Epithelial cell of esophagus (primary cell): ENCODE results near the gene ITGA4.
"Not testable (repeated sequence)": the region's sequence is repeated elsewhere in the genome, so short reads cannot be mapped to it uniquely, and the experiment has no call there.

Source experiments
- DNase-seq: peaks from one replicate; pipeline ENCODE4 v3.0.0; 2010; ENCODE audit warnings: low read depth
- H3K4me3 ChIP-seq: 2 replicates; pipeline ENCODE4 v1.5.1; 2011; ENCODE audit warnings: mild to moderate bottlenecking, low read length, control low read depth
- CTCF ChIP-seq: IDR thresholded peaks from 2 replicates; pipeline ENCODE4 v1.5.1; 2011; ENCODE audit warnings: low read depth, mild to moderate bottlenecking, low read length, control low read depth, inconsistent platforms; ENCODE audit not compliant: insufficient read depth; ENCODE audit errors: missing control alignments

Gene ITGA4

GRCh38 chr2:181441670-181442069 is 15.5 kb upstream of the ITGA4 start:
- DNase-seq: no peak
- TF ChIP-seq CTCF: no peak
- H3K4me3 ChIP-seq: no peak overlapping the region

DNA sequence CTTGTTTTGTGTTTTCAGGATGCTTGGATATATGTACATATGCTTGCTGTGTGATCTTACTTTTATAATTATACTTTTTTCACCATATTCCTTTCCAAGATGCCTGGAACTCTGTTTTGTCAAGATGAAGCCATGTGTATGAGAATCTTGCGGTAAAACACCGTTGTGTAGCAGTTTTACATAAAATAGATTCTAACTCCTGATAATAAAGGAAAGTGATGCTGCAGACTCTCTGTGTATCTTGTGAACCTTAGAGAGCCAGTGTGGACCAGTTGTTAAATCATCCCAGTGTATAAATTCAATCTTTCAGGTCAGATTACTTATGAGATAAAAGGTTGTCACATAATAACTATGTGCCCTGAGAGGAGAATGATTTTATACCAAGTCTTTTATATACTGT is 12.5 kb upstream of the ITGA4 start:
- H3K4me3 ChIP-seq: no peak overlapping the region
- no peak for DNase-seq
- TF ChIP-seq CTCF: no peak

- no peak for DNase-seq
- no peak for TF ChIP-seq CTCF
- H3K4me3 ChIP-seq: no peak overlapping the region
Measured at GRCh38 chr2:181446985-181447384, 10.2 kb upstream of the ITGA4 start.

DNA sequence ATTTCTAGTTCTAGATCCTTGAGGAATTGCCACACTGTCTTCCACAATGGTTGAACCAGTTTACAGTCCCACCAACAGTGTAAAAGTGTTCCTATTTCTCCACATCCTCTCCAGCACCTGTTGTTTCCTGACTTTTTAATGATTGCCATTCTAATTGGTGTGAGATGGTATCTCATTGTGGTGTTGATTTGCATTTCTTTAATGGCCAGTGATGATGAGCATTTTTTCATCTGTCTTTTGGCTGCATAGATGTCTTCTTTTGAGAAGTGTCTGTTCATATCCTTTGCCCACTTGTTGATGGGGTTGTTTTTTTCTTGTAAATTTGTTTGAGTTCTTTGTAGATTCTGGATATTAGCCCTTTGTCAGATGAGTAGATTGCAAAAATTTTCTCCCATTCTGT is 7.9 kb upstream of the ITGA4 start:
- H3K4me3 ChIP-seq, DNase-seq: not testable (repeated sequence)

DNA sequence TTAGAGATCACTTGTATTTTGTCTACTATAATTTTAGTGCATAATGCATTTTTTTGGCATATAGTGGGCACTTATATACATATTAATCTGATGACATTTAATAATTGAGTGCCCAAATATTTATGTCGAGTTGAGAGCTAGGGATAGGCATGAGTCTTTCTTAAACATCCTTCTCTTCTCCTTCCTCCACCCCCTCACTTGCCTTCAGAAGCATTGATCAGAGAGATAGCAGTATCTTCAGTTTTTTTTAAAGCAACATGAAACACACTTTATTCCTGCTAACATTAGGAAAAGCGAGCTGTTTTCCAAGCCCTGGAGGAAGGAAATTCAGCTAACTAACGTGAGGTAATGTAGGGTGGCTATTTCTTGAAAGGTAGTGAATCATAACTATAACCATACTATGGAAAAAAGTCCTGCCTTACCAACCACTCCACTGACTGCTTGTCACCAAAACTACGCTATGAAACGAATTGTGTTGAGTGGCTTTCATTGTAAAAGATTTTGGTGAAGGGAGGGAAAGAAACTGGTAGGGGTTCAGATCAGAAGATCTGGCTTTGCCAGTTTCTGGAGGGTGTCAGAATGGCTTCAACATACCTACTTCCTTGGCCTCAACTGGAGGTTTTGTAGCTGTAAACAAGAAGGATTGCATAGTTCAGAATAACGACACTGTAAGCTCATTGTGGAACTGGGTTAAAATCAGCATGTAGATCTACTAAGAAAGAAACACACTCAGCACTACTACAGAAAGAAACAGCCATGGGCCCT is 2.3 kb upstream of the ITGA4 start:
- H3K4me3 ChIP-seq: no peak overlapping the region
- no peak for DNase-seq
- TF ChIP-seq CTCF: no peak

DNA sequence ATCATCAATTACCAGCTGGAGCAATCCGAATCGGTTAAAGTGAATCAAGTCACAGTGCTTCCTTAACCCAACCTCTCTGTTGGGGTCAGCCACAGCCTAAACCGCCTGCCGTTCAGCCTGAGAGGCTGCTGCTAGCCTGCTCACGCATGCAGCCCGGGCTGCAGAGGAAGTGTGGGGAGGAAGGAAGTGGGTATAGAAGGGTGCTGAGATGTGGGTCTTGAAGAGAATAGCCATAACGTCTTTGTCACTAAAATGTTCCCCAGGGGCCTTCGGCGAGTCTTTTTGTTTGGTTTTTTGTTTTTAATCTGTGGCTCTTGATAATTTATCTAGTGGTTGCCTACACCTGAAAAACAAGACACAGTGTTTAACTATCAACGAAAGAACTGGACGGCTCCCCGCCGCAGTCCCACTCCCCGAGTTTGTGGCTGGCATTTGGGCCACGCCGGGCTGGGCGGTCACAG is 496 bp upstream of the ITGA4 start:
- peak; percentile 5 for DNase-seq
- H3K4me3 ChIP-seq: peak overlapping the region; percentile 40
- no peak for TF ChIP-seq CTCF

- peak; percentile 17 for DNase-seq
- no peak for TF ChIP-seq CTCF
- H3K4me3 ChIP-seq: peak overlapping the region; percentile 40
Measured at GRCh38 chr2:181457741-181458425, 697 bp downstream of the ITGA4 start.
